Astrocyte of the hippocampus (primary cell): ENCODE results near the gene TPCN1.
A peak's percentile ranks its signal among the peaks of the same experiment; 100 is the strongest.

Source experiments
- DNase-seq: peaks from one replicate; pipeline ENCODE4 v3.0.0; 2011; ENCODE audit warnings: low read depth, low spot score

TPCN1 gene

DNA sequence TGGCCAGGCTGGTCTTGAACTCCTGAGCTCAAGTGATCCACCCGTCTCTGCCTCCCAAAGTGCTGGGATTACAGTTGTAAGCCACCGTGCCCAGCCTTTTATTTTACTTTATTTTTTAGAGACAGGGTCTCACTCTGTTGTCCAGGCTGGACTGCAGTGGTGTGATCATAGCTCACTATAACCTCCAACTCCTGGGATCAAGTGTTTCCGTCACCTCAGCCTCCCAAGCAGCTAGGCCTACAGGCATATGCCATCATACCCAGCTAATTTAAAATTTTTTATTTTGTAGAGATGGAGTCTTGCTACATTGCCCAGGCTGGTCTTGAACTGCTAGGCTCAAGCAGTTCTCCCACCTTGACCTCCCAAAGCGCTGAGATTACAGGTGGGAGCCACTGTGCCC is 3.7 kb downstream of the TPCN1 start:
- DNase-seq, result no peak

DNA sequence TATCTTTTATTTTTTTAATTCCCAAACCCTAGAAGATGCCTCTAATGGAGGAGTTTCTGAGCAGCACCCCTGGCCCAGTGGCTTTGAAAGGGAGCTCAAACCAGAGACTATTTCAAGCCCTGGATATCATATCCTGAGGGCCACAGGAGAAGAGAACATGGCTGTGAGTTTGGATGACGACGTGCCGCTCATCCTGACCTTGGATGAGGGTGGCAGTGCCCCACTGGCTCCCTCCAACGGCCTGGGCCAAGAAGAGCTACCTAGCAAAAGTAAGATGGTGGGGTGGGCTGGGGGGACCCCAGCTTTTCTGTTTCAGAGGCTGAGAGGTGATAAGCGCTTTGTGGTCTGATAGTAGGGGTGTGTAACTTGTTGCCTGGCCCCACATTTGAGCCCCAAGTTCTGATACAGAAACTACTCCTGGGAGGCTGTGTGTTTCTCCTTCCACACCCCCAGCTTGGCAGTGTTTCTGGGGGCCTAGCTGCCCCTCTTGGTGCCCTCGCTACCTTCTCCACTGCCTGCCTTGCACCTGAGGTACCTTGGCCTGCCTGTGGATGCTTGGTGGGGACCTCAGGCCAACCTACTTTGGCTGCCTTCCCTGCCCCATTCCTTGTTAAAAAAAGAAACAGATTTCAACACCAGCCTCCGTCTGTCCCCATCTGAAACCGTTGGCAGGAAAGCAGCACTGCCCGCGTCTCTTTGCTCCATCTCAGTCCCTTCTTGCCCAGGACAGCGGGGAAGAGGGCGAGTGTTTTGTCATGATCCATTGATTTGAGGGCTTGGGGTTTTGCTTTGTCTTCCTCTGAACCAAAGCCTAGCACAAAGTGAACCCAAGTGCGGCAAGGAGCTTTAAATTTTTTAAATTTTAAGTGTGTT is 5.7 kb downstream of the TPCN1 start:
- DNase-seq, result no peak

DNA sequence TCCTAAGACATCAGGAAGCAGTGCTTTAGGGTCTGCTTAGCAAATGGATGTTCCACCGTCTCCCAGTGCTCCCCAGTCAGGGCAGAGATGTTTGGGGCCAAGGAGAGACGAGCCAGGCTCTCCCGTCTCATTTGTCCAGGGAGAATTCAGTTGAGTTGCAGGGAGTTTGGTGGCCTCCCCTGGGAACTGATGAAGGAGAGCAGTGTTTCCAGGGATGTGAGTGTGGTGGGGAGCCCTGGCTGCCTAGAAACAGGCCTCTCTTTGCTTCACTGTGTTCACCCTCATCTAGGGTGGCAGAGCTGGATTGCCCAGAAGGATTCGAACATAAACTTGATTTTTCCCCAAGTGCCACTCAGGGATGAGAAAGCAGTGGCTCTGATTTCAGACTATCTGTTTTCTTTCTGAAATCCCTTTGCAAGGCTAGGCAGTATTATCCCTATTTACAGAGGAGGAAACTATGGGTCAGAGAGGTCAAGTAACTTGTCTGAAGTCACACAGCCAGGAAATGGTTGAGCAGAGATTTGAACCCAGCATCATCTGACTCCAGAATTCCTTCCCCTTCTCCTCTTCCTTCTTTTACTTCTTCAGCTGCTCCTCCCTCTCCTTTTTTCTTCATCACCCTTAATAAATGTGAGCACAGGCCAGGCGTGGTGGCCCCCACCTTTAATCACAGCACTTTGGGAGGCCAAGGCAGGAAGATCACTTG is 6.6 kb downstream of the TPCN1 start:
- DNase-seq, result no peak

DNA sequence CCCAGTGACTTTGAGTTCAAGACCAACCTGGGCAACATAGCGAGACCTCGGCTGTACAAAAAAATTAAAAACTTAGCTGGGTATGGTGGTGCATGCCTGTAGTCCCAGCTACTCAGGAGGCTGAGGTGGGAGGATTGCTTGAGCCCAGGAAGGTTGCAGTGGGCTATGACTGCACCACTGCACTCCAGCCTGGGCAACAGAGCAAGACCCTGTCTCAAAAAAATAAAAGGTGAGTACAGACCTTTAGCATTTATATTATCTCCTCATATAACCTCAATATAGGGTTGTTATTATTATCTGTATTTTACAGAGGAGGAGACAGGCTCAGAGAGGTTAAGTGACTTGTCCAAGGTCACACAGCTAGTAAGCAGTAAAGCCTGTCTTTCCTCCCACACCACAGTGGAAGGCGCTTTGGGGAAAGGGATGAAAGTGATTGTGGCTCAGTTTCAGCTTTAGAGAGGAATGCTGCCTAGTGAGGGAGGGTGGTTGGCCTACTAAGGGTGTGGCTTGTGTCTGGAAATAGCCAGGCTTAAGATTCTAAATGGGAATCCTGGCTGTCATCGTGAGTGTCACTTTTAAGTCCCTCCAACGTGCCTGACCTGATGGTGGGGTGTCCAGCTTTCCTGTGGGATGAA is 7.2 kb downstream of the TPCN1 start:
- DNase-seq, result no peak

DNA sequence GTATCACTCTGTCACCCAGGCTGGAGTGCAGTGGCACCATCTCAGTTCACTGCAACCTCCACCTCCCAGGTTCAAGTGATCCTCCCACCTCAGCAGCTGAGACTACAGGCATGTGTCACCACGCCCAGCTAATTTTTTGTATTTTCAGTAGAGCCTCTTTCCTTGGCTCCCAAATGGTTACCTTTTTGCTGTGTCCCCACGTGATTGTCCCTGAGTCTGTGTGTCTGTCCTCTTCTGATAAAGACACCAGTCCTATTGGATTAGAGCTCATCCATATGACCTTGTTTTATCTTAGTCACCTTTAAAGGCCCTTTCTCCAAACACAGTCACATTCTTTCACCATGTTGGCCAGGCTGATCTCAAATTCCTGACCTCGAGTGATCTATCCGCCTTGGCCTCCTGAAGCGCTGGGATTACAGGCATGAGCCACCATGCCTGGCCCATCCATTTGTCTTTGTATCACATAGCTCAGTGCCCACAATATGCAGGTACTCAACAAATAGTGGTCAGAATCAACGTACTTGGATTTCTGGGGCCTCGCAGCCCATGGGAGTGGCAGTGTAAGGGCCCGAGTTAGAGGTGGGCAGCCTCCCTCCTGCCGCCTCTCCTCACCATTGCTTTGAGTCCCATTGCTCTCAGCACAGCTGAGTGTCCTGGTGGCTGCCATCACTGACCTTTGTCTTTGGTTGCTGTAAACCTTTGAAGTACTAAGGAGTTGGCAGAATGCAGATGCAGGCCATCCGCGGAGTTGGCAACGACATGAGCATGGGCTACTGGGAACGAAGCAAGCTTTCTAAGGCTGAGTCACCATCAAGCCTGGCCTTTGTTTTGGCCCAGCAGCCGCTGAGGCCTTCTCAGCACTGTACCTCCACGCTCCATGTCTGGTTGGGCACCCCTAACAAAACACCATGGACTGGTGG is 9.3 kb downstream of the TPCN1 start:
- peak; percentile 62 for DNase-seq

DNA sequence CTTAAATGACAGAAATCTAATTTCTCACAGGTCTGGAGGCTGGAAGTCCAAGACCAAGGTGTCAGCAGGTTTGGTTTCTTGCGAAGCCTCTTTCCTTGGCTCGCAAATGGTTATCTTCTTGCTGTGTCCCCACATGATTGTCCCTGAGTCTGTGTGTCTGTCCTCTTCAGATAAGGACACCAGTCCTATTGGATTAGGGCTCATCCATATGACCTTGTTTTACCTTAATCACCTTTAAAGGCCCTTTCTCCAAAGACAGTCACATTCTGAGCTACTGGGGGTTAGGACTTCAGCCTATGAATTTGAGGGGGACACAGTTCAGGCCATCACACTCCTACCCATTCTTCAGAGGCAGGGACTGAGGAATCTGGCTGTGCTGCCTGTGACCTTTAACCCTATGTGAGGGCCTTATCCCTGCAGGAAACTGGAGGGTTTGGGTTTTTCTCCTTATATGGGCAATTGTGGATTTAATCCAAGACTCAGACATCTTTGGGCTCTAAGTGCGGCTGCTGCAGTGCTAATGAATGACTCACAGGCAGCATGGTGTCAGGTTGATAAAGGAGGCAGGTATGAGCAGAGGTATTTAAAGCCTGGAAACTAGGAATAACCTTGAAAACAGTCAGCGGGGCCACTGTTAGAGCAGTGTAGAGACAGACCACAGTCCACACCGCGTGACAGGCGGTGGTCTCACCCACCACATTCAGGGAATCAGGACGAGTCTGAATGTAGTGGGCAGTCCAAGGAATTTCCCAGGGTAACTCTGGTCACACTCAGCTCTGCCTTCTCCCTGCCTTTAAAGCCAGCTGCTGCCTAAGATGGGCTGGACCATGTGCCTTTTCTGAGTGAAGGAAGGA is 10.2 kb downstream of the TPCN1 start:
- DNase-seq, result peak; percentile 93

DNA sequence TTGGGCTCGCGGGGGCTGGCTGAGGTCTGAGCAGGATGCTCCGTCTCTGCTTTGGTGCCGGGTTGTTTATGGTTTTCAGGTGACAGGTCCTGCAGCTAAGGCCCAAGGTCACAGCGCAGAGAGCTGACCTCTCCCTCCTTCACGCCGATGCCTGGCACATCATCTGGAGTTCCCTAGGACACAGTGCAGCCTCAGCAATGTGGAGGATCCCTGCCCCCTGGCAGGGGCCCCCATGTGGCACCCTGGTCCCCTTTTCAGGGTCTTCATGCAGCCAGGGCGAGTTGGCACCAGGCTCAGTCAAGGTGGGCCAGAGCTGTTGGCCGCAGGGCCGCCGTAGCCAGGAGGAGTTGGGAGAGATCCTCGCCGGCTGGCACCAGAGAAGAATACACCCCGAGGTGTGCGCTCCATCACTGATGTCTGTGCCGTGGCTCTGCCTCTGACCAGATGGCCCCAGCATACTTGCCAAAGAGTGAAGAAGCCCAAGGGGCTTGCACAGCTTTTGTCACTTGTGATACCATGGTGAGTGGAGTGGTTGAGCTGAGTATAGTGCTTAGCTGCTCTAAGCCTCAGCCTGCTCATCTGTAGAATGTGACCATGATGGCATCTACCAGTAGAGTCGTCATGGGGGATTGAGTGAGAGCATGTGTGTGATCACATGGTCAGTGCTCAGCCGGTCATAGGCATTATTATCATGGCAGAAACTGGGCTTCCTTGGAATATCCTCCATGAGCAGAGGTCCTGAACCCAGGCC is 11.0 kb downstream of the TPCN1 start:
- DNase-seq, result no peak

DNA sequence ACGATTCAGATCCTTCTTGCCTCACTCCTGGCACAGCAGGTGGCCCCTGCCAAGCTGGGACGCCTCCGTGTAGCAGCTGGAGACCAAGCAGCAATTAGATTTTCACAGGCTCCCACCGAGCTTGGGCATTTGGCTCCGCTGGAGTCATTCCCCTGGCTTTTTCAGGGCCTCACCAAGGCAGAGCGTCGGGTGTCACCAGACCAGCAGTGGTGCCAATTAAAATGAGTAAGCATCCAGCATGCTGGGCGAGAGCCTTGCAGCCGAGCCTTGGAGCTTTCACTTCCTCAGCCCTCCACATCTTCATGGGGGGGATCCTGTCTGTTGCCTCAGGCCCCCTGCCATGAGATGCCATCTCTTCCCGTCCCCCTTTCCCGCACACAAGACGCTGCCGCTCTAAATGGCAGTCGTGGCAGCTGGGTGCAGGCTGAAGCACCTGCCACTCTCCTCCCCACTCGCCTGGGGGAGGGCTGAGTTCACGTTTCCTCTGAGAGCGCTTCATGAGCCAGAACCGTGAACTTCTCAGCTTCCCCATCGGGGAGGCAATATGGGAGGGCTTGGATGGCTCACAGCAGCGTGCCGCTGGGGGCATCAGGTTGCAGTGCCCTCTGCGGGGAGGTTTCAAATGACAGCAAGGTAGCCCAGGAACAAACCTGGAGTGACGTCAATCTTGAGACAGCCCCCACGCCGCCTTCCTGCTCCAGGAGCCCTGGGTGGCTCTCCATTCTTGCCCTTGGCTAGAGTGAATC is 11.7 kb downstream of the TPCN1 start:
- DNase-seq, result peak; percentile 91

DNA sequence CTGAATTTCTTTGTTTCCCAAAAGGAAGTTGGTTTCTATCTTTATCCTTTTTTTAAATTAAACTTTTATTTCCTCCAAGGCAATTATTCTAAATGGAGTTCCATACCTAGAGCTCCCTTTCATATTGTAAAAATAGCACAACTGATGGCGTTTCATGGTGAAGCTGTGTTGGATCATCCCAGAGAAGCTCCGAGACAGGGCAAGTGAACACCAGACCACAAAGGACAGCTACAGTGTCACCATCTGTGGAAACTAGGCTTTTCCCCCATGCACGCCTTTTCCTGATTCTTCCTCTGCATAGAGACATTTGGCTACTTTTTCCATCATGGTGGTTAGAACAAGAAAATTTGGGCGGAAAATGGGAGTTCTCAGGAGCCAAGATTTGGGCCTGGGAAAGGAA is 12.7 kb downstream of the TPCN1 start:
- DNase-seq, result no peak

DNA sequence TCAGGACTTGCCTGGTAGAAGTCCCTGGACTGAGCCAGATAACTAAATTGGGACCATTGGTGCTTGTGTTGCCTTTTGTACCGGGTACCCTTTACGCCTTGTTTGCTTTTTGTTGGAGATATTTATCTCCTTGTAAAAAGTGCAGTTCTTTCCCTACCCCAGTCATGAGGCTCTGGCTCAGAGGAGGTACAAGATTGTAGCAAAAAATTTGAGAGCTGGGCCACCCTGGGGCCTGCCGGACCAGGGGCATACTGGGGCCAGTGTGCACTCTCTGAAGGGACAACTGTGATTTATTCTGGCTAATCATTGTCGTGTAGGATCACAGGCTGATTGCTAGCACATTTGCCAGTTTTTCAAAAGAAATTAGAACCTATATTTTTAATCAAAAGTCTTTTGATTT is 13.2 kb downstream of the TPCN1 start:
- no peak for DNase-seq

DNA sequence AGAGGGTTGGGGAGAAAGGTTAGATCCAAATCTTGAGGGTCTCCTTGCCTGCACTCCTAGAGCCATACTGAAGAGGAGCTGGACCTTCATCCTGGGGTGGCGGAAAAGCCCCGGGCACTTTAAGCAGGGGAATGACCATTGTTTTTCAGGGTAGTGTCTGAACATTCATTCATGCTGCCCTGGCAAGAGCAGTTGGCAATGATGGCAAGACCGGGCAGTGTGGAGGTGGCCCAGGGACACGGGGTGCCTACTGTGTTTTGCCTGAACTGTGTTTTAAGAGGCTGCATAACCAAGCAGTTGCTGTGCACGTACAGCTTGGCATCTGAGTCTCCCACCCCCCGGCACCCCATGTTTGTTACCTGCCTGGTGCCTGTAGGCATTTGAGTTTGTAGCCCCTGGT is 14.7 kb downstream of the TPCN1 start:
- DNase-seq, result no peak

DNA sequence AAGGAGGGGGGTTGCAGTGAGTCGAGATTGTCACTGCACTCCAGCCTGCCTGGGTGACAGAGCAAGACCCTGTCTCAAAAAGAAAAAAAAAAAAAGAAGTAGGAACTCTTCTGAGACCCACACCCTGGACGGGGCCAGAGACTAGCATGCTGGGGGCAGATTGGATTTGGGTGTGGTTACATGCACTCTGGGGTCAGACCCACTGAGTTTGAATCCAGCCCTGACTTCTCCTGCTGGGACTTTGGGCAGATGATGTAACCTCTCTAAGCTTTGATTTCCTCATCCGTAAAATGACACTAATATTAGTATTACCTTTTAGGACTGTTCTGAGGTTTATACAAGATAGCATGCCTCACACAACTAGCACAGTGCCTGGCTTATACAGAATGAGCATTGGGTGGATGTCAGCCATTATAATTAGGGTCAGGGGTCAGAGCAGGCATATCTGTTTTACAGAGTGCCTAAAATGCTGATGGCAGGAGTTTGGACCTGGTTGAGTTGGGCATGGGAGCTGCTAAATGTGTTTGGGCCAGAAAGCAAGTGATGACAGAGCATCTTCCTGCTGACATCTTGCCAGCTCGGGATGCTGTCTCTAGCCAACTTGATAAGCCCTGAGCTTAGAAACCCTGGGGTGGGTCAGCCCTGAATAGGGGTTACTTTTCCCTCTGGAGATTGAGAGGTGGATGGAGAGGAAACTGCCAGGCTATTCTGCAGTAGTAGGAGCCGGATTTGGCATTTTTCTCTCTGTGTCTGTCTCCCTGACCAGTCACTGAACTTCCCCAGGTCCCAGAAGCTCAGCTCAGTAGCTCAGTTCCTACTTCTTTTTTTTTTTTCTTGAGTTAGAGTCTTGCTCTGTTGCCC is 15.5 kb downstream of the TPCN1 start:
- no peak for DNase-seq

DNA sequence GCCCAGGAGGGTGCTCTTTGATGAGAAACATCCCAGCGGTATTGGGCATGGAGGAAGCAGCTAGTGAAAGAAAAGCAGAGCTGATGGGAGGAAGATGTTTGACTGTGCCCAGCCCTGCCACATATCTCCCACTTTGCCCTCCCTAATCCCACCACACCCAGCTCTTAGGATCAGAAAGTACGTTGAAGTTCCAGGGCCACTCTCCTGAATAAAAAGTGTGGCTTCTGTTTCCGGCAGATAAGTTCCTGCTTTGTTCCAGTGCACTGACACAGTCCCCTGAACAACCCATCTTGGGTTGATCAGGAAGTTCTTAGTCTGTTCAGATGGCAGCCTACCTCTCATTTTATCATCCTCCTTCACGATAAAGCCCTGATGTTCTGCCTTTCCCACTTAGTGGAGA is 16.5 kb downstream of the TPCN1 start:
- no peak for DNase-seq

DNA sequence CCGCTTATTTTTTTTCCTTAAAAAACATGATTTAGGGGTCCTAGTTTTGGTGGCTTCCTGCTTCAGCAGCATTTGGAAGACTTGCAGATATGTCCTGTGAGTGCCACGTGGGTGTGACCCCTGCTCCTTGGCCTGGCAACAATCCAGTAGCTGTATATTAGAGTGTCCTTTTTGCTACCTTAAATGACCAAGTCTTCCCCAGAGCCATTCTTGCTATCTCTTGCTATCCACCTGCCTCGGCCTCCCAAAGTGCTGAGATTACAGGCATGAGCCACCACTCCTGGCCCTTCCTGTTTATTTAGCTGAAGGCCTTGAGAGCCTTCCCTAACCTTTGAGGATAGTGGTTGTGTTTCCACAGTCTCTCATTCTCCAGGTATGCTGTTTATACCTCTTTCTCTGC is 17.0 kb downstream of the TPCN1 start:
- no peak for DNase-seq

DNA sequence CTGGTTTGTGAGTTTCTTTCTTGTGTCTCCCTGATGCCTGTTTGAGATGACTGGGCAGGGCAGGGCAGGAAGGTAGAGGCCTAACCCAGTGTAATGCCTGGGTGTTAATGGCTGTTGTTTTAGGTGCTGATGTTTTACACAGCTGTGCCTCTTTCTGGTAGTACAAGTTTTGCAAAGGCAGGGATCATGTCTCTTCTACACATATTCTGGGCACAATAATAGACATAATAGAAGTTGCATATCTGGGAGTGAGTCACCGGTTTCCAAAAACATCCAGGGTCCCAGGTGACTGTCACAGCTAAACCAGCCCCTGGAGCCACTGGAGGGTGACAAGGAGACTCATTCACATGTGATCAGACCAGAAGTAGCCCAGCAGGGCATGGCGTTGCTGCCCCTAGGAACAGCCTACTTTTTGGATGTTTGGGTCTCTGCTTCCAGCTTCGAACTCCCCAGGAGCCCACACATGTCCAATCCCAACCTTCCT is 18.1 kb downstream of the TPCN1 start:
- no peak for DNase-seq

DNA sequence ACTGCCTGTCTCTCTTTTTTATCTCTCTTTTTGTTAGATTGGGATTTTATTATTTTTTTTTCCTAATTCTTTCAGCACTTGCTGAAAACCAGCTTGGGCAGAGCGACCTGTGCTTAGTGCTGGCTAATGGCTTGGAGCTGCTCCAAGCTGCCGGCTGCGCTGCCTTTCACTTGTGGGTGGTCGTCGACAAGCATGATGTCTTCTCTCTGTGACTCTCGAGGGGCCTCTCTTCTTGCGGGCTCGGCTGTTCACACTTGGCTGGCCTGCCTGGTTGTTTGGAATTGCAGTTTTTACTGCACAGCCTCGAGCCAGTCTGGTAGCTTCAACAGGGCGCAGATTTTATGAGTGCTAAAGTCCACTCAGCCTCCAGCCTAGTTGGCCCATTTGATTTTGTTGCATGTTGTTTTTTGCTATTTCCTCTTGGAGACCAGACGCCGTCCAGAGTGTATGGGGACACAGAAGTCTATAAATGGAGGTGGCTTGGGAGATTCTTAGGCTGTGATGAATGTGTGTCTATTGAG is 18.6 kb downstream of the TPCN1 start:
- DNase-seq, result peak; percentile 62

DNA sequence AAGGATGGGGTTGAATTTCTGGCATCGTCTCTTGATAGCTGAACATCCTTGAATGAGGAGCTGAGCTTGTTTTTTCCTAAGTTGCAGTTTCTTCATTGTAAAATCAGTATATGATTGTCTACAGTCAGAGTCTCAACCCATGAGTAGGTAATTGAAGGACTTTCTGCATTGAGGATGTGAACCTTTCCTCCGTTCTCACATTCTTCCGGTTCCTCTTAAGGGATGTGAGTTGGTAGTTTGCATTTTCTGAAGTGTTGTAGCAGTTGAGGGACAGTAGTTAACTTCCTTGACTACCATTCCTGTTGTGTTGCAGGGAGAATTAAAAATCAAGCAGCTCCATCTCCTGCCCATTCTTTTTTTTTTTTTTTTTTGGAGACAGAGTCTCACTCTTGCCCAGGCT is 19.1 kb downstream of the TPCN1 start:
- DNase-seq, result no peak
